Liver (tissue), 9 donors: ENCODE results near the gene EIF4E3. TPM values are rescaled to one million over a fixed set of nuclear protein-coding genes. Genes with fewer than 3 reads are reported as not detected.

Source experiments
- DNase-seq: peaks from one replicate; pipeline ENCODE4 v3.0.0-alpha.2; 2017; ENCODE audit warnings: low spot score
- H3K27ac ChIP-seq, 2 donors: one replicate each; pipeline ENCODE4 v1.7.0; 2013; ENCODE audit warnings: inconsistent platforms in 2 of 2, low read length in 2 of 2, control low read depth in 1 of 2, low read depth in 1 of 2, mild to moderate bottlenecking in 1 of 2
- H3K27me3 ChIP-seq, 4 donors: one replicate each; pipeline versions ENCODE4 v1.6.1 to v1.7.0; 2013; ENCODE audit warnings: low read length in 3 of 4, inconsistent platforms in 1 of 4, mild to moderate bottlenecking in 1 of 4, moderate library complexity in 1 of 4; ENCODE audit not compliant: control insufficient read depth in 4 of 4, insufficient read depth in 4 of 4
- H3K36me3 ChIP-seq, 4 donors: one replicate each; pipeline versions ENCODE4 v1.6.1 to v1.7.0; 2013; ENCODE audit warnings: low read length in 3 of 4, mild to moderate bottlenecking in 3 of 4, low read depth in 1 of 4, moderate library complexity in 1 of 4; ENCODE audit not compliant: control insufficient read depth in 4 of 4, insufficient read depth in 3 of 4
- H3K4me1 ChIP-seq, 4 donors: one replicate each; pipeline versions ENCODE4 v1.6.1 to v1.7.0; 2013; ENCODE audit warnings: low read length in 3 of 4, mild to moderate bottlenecking in 3 of 4, moderate library complexity in 1 of 4; ENCODE audit not compliant: control insufficient read depth in 4 of 4, insufficient read depth in 4 of 4
- H3K4me3 ChIP-seq, 3 donors: one replicate each; pipeline versions ENCODE4 v1.6.1 to v1.7.0; 2013; ENCODE audit warnings: low read length in 3 of 3, control low read depth in 1 of 3, low read depth in 1 of 3, mild to moderate bottlenecking in 1 of 3
- H3K9ac ChIP-seq, 2 donors: one replicate each; pipeline ENCODE4 v1.7.0; 2013; ENCODE audit warnings: low read length in 2 of 2, mild to moderate bottlenecking in 2 of 2, moderate library complexity in 2 of 2, control low read depth in 1 of 2, low read depth in 1 of 2
- H3K9me3 ChIP-seq, 4 donors: one replicate each; pipeline versions ENCODE4 v1.6.1 to v1.7.0; 2013; ENCODE audit warnings: low read length in 3 of 4; ENCODE audit not compliant: control insufficient read depth in 4 of 4
- EGR1 ChIP-seq, 2 donors: IDR thresholded peaks; 2 replicates each; pipeline ENCODE4 v1.6.1; 2016 to 2018; ENCODE audit warnings: antibody characterized with exemption in 2 of 2, low read depth in 2 of 2
- FOXA1 ChIP-seq: IDR thresholded peaks from 2 replicates; pipeline ENCODE4 v1.6.1; 2016; ENCODE audit warnings: antibody characterized with exemption
- FOXA2 ChIP-seq: IDR thresholded peaks from 2 replicates; pipeline ENCODE4 v1.6.1; 2016; ENCODE audit warnings: antibody characterized with exemption
- GABPA ChIP-seq, 2 donors: IDR thresholded peaks in 1 of 2; conservative IDR thresholded peaks in 1 of 2; 2 replicates each; pipeline ENCODE4 v1.6.1; 2016; ENCODE audit warnings: antibody characterized with exemption in 2 of 2, mild to moderate bottlenecking in 1 of 2, moderate library complexity in 1 of 2
- HNF4A ChIP-seq, 2 donors: conservative IDR thresholded peaks; 2 replicates each; pipeline ENCODE4 v1.6.1; 2016; ENCODE audit warnings: antibody characterized with exemption in 2 of 2, mild to moderate bottlenecking in 2 of 2
- HNF4G ChIP-seq: IDR thresholded peaks from 2 replicates; pipeline ENCODE4 v1.6.1; 2016; ENCODE audit warnings: antibody characterized with exemption
- JUND ChIP-seq, 2 donors: IDR thresholded peaks; 2 replicates each; pipeline ENCODE4 v1.6.1; 2016; ENCODE audit warnings: antibody characterized with exemption in 2 of 2
- NR2F2 ChIP-seq: IDR thresholded peaks from 2 replicates; pipeline ENCODE4 v1.6.1; 2016; ENCODE audit warnings: antibody characterized with exemption
- RAD21 ChIP-seq, 2 donors: IDR thresholded peaks; 2 replicates each; pipeline ENCODE4 v1.6.1; 2016; ENCODE audit warnings: antibody characterized with exemption in 2 of 2, mild to moderate bottlenecking in 2 of 2
- REST ChIP-seq: IDR thresholded peaks from 2 replicates; pipeline ENCODE4 v1.6.1; 2016; ENCODE audit warnings: antibody characterized with exemption, mild to moderate bottlenecking
- RXRA ChIP-seq, 2 donors: IDR thresholded peaks; 2 replicates each; pipeline ENCODE4 v1.6.1; 2017 to 2018; ENCODE audit warnings: antibody characterized with exemption in 2 of 2, mild to moderate bottlenecking in 1 of 2
- SP1 ChIP-seq: IDR thresholded peaks from 2 replicates; pipeline ENCODE4 v1.6.1; 2018; ENCODE audit warnings: antibody characterized with exemption, mild to moderate bottlenecking
- TAF1 ChIP-seq: conservative IDR thresholded peaks from 2 replicates; pipeline ENCODE4 v1.6.1; 2016; ENCODE audit warnings: antibody characterized with exemption, mild to moderate bottlenecking
- YY1 ChIP-seq: IDR thresholded peaks from 2 replicates; pipeline ENCODE4 v1.6.1; 2016; ENCODE audit warnings: antibody characterized with exemption, mild to moderate bottlenecking
- WGBS: extraction: QIAGEN DNeasy Blood & Tissue Kit; methylation state at CpG from one replicate; pipeline ENCODE4 v1.1.7; 2013; 5-methylcytosine and 5-hydroxymethylcytosine counted together
- polyA plus RNA-seq, 2 donors: library from polyadenylated mRNA; stranded (reverse) in 1 of 2; unstranded in 1 of 2; fragments of 200-250 nt in 1 of 2; fragments of >200 nt in 1 of 2; fragmentation: Nextera tagmentation in 1 of 2; extraction: Ambion mirVana in 1 of 2; gene quantifications; one replicate each; pipeline versions ENCODE4 v1.2.1 to v1.2.3, GENCODE V29; 2013 to 2015
- total RNA-seq, 2 donors: library from RNA; depleted of rRNA; stranded (reverse); fragments of >200 nt; gene quantifications; one replicate each; pipeline ENCODE4 v1.2.3, GENCODE V29; 2014
- TF ChIP-seq, protein P1 (sequence below): IDR thresholded peaks from 2 replicates; pipeline ENCODE4 v1.6.1; 2016; ENCODE audit warnings: antibody characterized with exemption
- TF ChIP-seq, protein P2 (sequence below): IDR thresholded peaks from 2 replicates; pipeline ENCODE4 v1.6.1; 2016; ENCODE audit warnings: antibody characterized with exemption
- TF ChIP-seq, protein P3 (sequence below): IDR thresholded peaks from 2 replicates; pipeline ENCODE4 v1.6.1; 2016; ENCODE audit warnings: antibody characterized with exemption
- TF ChIP-seq, protein P4 (sequence below): fragments of 150-350 bp; IDR thresholded peaks from 2 replicates; pipeline ENCODE4 v1.5.1; 2017; ENCODE audit warnings: improper control_type of control experiment, low read depth, low read length; ENCODE audit not compliant: missing input control
- donor health status: healthy.
- donor health status: healthy.
- donor health status: healthy.
- donor health status: healthy.
- donor health status: healthy.

Gene EIF4E3
- total and polyA plus RNA-seq, 4 donors = 1.1 to 4.0 (median 2.6) TPM

DNA sequence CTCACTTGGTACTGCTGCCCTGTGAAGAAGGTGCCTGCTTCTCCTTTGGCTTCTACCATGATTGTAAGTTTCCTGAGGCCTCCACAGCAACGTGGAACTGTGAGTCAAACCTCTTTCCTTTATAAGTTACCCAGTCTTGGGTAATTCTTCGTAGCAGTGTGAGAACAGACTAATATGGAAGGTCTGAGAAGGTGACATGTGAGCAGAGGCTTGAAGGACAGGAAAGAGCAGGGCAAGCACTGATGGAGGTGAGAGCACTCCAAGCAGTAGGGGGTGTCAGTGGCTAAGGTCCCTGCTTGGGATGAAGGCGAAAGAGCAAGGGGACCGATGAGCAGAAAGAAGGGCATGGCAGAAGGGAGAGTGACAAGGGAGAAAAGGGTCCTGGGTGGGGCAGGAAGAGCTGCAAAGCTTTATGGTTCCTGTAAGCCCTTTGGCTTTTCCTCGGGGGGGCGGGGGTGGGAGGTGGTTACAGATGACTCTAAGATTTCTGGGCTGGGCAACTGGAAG lies 3.5 kb downstream of the EIF4E3 start (continued):
- TF ChIP-seq NR2F2 (no peak), JUND (IDR thresholded peaks at IDR 0.05) (no peak), SP1 (no peak), GABPA (IDR thresholded peaks at IDR 0.05 in 1 of 2, conservative IDR thresholded peaks at IDR 0.05 in 1 of 2) (no peak), RXRA (IDR thresholded peaks at IDR 0.05) (no peak)
- TF ChIP-seq, protein P1, sequence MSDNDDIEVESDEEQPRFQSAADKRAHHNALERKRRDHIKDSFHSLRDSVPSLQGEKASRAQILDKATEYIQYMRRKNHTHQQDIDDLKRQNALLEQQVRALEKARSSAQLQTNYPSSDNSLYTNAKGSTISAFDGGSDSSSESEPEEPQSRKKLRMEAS = no peak

DNA sequence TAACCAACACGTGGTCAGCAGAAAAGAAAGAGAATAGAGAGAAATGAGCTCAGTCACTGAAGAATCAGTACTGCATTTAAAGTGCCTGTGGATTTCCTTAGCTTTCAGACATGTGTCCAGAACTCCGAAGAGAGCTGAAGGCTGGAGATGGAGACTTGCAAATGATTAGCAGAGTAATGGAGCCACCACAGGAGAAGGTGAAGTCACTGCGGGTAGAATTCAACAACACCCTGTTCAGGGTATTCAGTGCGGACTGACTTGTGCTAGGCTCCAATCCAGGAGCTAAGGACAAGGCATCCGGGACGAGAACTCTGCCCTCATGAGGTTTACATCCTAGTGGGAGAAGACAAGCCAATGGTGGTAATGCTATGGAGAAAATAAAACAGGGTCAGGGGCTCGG lies 4.2 kb downstream of the EIF4E3 start:
- Histone ChIP-seq H3K9ac (no peak overlapping the region), H3K27me3 (no peaks in the 10 kb centered on the region), H3K27ac (no peak overlapping the region), H3K4me3 (no peak overlapping the region), H3K9me3 (no peaks in the 10 kb centered on the region), H3K4me1 (peaks cover 0 to 20% (median 13%) of the 10 kb centered on the region in 4 donors), H3K36me3 (no peaks in the 10 kb centered on the region)
- TF ChIP-seq RAD21 (IDR thresholded peaks at IDR 0.05) (no peak), NR2F2 (no peak), REST (no peak), YY1 (no peak), GABPA (IDR thresholded peaks at IDR 0.05 in 1 of 2, conservative IDR thresholded peaks at IDR 0.05 in 1 of 2) (no peak), RXRA (IDR thresholded peaks at IDR 0.05) (no peak), FOXA1 (no peak), JUND (IDR thresholded peaks at IDR 0.05) (no peak), EGR1 (IDR thresholded peaks at IDR 0.05; ENCODE audit: low read depth in 2 of 2) (no peak), HNF4G (no peak), FOXA2 (no peak), SP1 (no peak), HNF4A (conservative IDR thresholded peaks at IDR 0.05) (no peak), TAF1 (no peak)
- TF ChIP-seq, protein P2, sequence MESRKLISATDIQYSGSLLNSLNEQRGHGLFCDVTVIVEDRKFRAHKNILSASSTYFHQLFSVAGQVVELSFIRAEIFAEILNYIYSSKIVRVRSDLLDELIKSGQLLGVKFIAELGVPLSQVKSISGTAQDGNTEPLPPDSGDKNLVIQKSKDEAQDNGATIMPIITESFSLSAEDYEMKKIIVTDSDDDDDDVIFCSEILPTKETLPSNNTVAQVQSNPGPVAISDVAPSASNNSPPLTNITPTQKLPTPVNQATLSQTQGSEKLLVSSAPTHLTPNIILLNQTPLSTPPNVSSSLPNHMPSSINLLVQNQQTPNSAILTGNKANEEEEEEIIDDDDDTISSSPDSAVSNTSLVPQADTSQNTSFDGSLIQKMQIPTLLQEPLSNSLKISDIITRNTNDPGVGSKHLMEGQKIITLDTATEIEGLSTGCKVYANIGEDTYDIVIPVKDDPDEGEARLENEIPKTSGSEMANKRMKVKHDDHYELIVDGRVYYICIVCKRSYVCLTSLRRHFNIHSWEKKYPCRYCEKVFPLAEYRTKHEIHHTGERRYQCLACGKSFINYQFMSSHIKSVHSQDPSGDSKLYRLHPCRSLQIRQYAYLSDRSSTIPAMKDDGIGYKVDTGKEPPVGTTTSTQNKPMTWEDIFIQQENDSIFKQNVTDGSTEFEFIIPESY = no peak
- TF ChIP-seq, protein P1 = no peak
- TF ChIP-seq, protein P3, sequence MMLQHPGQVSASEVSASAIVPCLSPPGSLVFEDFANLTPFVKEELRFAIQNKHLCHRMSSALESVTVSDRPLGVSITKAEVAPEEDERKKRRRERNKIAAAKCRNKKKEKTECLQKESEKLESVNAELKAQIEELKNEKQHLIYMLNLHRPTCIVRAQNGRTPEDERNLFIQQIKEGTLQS = no peak
- TF ChIP-seq, protein P4, sequence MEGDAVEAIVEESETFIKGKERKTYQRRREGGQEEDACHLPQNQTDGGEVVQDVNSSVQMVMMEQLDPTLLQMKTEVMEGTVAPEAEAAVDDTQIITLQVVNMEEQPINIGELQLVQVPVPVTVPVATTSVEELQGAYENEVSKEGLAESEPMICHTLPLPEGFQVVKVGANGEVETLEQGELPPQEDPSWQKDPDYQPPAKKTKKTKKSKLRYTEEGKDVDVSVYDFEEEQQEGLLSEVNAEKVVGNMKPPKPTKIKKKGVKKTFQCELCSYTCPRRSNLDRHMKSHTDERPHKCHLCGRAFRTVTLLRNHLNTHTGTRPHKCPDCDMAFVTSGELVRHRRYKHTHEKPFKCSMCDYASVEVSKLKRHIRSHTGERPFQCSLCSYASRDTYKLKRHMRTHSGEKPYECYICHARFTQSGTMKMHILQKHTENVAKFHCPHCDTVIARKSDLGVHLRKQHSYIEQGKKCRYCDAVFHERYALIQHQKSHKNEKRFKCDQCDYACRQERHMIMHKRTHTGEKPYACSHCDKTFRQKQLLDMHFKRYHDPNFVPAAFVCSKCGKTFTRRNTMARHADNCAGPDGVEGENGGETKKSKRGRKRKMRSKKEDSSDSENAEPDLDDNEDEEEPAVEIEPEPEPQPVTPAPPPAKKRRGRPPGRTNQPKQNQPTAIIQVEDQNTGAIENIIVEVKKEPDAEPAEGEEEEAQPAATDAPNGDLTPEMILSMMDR = no peak
- 92% methylated on average over 7 of the region's 7 CpGs for WGBS
- DNase-seq = no peak
